Measurements from ENCODE around the gene PTPN3. TPM values are rescaled to one million over a fixed set of nuclear protein-coding genes. Genes with fewer than 3 reads are reported as not detected.

The PTPN3 gene
- total and polyA plus RNA-seq, 2 experiments from 2014 or later: 1.4 to 2.6 TPM

DNA sequence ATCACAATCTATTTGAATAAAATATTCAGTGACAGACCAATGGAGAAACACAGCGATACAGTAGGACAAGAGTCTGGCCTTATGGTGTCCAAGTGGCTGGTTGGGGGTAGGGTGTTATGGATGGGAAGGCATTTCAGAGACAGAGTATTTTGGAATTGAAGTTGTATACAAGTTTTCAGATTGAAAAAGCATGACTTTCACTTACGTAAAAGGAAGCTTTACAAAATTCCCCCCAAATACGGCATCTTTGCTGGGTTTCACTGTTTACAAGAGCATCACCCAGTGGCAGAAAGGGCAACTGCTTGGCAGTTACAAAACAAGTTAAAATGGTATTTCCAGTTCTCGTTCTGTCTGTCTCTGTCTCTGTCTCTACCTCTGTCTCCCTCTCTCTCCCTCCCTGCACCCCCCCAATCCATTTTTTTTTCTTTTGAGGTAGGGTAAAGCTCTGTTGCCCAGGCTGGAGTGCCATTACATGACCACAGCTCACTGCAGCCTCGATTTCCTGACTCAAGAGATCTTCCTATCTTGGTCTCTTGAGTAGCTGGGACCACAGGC lies 86.2 kb downstream of the PTPN3 start:
- peak; percentile 76 for DNase-seq (ENCODE audit: low spot score)
- Mint-ChIP-seq H3K36me3 (ENCODE audit: low read depth) (no peaks in the 10 kb centered on the region), H3K9me3 (no peaks in the 10 kb centered on the region), H3K27me3 (ENCODE audit: insufficient read depth, low read depth, poor library complexity) (peaks cover 15% of the 10 kb centered on the region), H3K4me1 (peaks cover 49% of the 10 kb centered on the region), H3K27ac (peak overlapping the region; percentile 46), H3K4me3 (no peak overlapping the region)
- 0 out of 3 replicates have a peak, but pooled peaks have one; percentile 5 for ATAC-seq
- Histone ChIP-seq H3K36me3 (ENCODE audit: insufficient read depth) (no peaks in the 10 kb centered on the region), H2AFZ (peak overlapping the region; percentile 3; the same call in 1 of the 2 replicates), H3K4me2 (no peak overlapping the region), H3K9me2 (ENCODE audit: insufficient read depth) (no peaks in the 10 kb centered on the region), H3K4me3 (no peak overlapping the region), H3K79me2 (replicated peaks; ENCODE audit: insufficient read depth) (no peaks in the 10 kb centered on the region), H3K27me3 (ENCODE audit: insufficient read depth) (no peaks in the 10 kb centered on the region), H4K20me1 (replicated peaks; ENCODE audit: insufficient read depth) (no peaks in the 10 kb centered on the region), H3K4me1 (ENCODE audit: insufficient read depth) (peaks cover 30% of the 10 kb centered on the region), H3K27ac (ENCODE audit: low read depth) (no peak overlapping the region; the same call in 1 of the 2 replicates), H3F3A (replicated peaks; ENCODE audit: low read depth) (no peaks in the 10 kb centered on the region)
- TF ChIP-seq EZH2 (IDR thresholded peaks at IDR 0.05; ENCODE audit: low read depth, unreplicated experiment): no peak
- TF ChIP-seq, protein P1, sequence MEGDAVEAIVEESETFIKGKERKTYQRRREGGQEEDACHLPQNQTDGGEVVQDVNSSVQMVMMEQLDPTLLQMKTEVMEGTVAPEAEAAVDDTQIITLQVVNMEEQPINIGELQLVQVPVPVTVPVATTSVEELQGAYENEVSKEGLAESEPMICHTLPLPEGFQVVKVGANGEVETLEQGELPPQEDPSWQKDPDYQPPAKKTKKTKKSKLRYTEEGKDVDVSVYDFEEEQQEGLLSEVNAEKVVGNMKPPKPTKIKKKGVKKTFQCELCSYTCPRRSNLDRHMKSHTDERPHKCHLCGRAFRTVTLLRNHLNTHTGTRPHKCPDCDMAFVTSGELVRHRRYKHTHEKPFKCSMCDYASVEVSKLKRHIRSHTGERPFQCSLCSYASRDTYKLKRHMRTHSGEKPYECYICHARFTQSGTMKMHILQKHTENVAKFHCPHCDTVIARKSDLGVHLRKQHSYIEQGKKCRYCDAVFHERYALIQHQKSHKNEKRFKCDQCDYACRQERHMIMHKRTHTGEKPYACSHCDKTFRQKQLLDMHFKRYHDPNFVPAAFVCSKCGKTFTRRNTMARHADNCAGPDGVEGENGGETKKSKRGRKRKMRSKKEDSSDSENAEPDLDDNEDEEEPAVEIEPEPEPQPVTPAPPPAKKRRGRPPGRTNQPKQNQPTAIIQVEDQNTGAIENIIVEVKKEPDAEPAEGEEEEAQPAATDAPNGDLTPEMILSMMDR (conservative IDR thresholded peaks at IDR 0.05; ENCODE audit: low read depth in 2 of 2): peak; percentile 77 to 79

DNA sequence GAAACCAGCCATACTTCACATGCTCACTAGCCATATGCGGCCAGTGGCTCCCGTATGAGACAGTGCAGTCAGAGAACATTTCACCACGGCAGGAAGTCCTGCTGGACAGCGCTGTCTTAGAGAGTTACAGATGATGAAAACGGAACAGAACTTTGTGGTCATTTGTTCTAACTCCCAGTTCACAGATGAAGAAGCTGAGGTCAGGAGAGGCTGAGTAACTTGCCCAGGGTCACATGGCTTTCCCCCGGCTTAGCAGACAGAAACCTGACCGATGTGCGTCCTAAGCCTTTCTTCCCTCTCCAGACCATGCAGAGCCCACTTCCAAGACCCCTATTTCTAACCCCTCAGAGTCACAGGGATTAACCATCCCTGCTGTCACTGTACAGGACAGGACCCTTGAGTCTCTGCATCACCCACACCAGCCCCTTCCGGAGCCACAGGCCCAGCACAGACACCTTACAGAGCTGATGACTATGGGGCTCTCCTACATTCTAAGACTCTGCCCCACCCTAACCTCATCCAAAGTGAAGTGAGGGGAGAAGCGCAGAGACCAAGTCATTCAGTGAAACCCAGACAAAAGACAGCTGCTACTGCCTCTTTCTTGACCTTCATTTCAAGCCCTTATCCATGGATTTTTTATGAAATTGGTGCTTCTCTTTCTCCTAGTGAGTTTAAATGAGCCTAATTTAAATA lies 86.9 kb downstream of the PTPN3 start:
- H3K27ac Mint-ChIP-seq: no peak overlapping the region; the same call in none of the 2 replicates
- peaks cover 54% of the 10 kb centered on the region for H3K4me1 Mint-ChIP-seq

More for the DNA sequence above, 86.9 kb downstream of the PTPN3 start:
- Mint-ChIP-seq H3K4me3 (no peak overlapping the region), H3K9me3 (no peaks in the 10 kb centered on the region), H3K27me3 (ENCODE audit: insufficient read depth, low read depth, poor library complexity) (peaks cover 15% of the 10 kb centered on the region), H3K36me3 (ENCODE audit: low read depth) (no peaks in the 10 kb centered on the region; the same call in 2 of the 3 replicates)
- Histone ChIP-seq H3K4me1 (ENCODE audit: insufficient read depth) (peaks cover 30% of the 10 kb centered on the region), H3K9me2 (ENCODE audit: insufficient read depth) (no peaks in the 10 kb centered on the region), H3K27ac (ENCODE audit: low read depth) (no peak overlapping the region; the same call in 1 of the 2 replicates), H3K4me2 (no peak overlapping the region), H3K36me3 (ENCODE audit: insufficient read depth) (no peaks in the 10 kb centered on the region), H4K20me1 (replicated peaks; ENCODE audit: insufficient read depth) (no peaks in the 10 kb centered on the region), H3K4me3 (no peak overlapping the region), H3K27me3 (ENCODE audit: insufficient read depth) (no peaks in the 10 kb centered on the region), H3K79me2 (replicated peaks; ENCODE audit: insufficient read depth) (no peaks in the 10 kb centered on the region), H3F3A (replicated peaks; ENCODE audit: low read depth) (no peaks in the 10 kb centered on the region), H2AFZ (peak overlapping the region; percentile 3; the same call in 1 of the 2 replicates)
- ATAC-seq (no peak), DNase-seq (ENCODE audit: low spot score) (no peak)
- TF ChIP-seq, protein P2, sequence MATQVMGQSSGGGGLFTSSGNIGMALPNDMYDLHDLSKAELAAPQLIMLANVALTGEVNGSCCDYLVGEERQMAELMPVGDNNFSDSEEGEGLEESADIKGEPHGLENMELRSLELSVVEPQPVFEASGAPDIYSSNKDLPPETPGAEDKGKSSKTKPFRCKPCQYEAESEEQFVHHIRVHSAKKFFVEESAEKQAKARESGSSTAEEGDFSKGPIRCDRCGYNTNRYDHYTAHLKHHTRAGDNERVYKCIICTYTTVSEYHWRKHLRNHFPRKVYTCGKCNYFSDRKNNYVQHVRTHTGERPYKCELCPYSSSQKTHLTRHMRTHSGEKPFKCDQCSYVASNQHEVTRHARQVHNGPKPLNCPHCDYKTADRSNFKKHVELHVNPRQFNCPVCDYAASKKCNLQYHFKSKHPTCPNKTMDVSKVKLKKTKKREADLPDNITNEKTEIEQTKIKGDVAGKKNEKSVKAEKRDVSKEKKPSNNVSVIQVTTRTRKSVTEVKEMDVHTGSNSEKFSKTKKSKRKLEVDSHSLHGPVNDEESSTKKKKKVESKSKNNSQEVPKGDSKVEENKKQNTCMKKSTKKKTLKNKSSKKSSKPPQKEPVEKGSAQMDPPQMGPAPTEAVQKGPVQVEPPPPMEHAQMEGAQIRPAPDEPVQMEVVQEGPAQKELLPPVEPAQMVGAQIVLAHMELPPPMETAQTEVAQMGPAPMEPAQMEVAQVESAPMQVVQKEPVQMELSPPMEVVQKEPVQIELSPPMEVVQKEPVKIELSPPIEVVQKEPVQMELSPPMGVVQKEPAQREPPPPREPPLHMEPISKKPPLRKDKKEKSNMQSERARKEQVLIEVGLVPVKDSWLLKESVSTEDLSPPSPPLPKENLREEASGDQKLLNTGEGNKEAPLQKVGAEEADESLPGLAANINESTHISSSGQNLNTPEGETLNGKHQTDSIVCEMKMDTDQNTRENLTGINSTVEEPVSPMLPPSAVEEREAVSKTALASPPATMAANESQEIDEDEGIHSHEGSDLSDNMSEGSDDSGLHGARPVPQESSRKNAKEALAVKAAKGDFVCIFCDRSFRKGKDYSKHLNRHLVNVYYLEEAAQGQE (IDR thresholded peaks at IDR 0.05; ENCODE audit: unreplicated experiment): peak; percentile 43
- no peak for TF ChIP-seq ZNF114 (CRISPR knock-in tag; IDR thresholded peaks at IDR 0.05)
